Thyroid gland (tissue), 4 donors: ENCODE data around the gene SLC35G3.

Source experiments
- POLR2A ChIP-seq, 2 donors: fragments of 450-650 bp; IDR thresholded peaks; one replicate each; pipeline ENCODE4 v1.6.1; 2017; ENCODE audit warnings: antibody characterized with exemption in 2 of 2, mild to moderate bottlenecking in 2 of 2, moderate library complexity in 1 of 2
- TF ChIP-seq, protein P1 (sequence below), 6 experiments: fragments of 200-600 bp in 3 of 6; fragments of 450-650 bp in 3 of 6; sonication (generic) in 3 of 6; IDR thresholded peaks; one replicate each; pipeline ENCODE4 v1.5.1; 2016 to 2019; ENCODE audit warnings: antibody characterized with exemption in 6 of 6, mild to moderate bottlenecking in 2 of 6, inconsistent platforms in 1 of 6, moderate library complexity in 1 of 6

GRCh38 chr17:35160354-35161201 lies 33.6 kb downstream of the SLC35G3 start:
- TF ChIP-seq, protein P1, sequence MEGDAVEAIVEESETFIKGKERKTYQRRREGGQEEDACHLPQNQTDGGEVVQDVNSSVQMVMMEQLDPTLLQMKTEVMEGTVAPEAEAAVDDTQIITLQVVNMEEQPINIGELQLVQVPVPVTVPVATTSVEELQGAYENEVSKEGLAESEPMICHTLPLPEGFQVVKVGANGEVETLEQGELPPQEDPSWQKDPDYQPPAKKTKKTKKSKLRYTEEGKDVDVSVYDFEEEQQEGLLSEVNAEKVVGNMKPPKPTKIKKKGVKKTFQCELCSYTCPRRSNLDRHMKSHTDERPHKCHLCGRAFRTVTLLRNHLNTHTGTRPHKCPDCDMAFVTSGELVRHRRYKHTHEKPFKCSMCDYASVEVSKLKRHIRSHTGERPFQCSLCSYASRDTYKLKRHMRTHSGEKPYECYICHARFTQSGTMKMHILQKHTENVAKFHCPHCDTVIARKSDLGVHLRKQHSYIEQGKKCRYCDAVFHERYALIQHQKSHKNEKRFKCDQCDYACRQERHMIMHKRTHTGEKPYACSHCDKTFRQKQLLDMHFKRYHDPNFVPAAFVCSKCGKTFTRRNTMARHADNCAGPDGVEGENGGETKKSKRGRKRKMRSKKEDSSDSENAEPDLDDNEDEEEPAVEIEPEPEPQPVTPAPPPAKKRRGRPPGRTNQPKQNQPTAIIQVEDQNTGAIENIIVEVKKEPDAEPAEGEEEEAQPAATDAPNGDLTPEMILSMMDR (IDR thresholded peaks at IDR 0.05) = no peak
- TF ChIP-seq POLR2A (IDR thresholded peaks at IDR 0.05) = no peak
